GM18520 (cell line): ENCODE measurements around the gene ASGR1.

ENCODE experiments used
- ATAC-seq: cut with Tn5 transposase; IDR thresholded peaks from one replicate; pipeline ENCODE4 v1.9.1; 2021; ENCODE audit not compliant: unreplicated experiment

Gene ASGR1

GRCh38 chr17:7216242-7217112, 37.3 kb upstream of the ASGR1 start:
- ATAC-seq = no peak

GRCh38 chr17:7215652-7216180, 36.5 kb upstream of the ASGR1 start:
- no peak for ATAC-seq

GRCh38 chr17:7215136-7215638, 36.0 kb upstream of the ASGR1 start:
- no peak for ATAC-seq

GRCh38 chr17:7214300-7215135, 35.3 kb upstream of the ASGR1 start:
- peak; percentile 79 for ATAC-seq

GRCh38 chr17:7213895-7214299, 34.7 kb upstream of the ASGR1 start:
- ATAC-seq = no peak

GRCh38 chr17:7211491-7212273, 32.5 kb upstream of the ASGR1 start:
- no peak for ATAC-seq

GRCh38 chr17:7208754-7209460, 29.7 kb upstream of the ASGR1 start:
- ATAC-seq = no peak

- ATAC-seq = no peak
Measured at GRCh38 chr17:7208027-7208571, 28.9 kb upstream of the ASGR1 start.

- ATAC-seq = no peak
Measured at GRCh38 chr17:7207120-7208001, 28.2 kb upstream of the ASGR1 start.

GRCh38 chr17:7205561-7205960, 26.4 kb upstream of the ASGR1 start:
- ATAC-seq = no peak

- ATAC-seq = peak; percentile 68
Measured at GRCh38 chr17:7204828-7205461, 25.8 kb upstream of the ASGR1 start.

GRCh38 chr17:7204336-7204735, 25.2 kb upstream of the ASGR1 start:
- ATAC-seq = no peak

- ATAC-seq = no peak
Measured at GRCh38 chr17:7203391-7203790, 24.2 kb upstream of the ASGR1 start.

GRCh38 chr17:7196651-7197401, 17.7 kb upstream of the ASGR1 start:
- no peak for ATAC-seq

GRCh38 chr17:7195971-7196370, 16.8 kb upstream of the ASGR1 start:
- ATAC-seq = no peak

- no peak for ATAC-seq
Measured at GRCh38 chr17:7192271-7192937, 13.2 kb upstream of the ASGR1 start.

- ATAC-seq = no peak
Measured at GRCh38 chr17:7191571-7192270, 12.6 kb upstream of the ASGR1 start.
